ENCODE measurements around the gene ZNF605.

GRCh38 chr12:132936163-132936562 is 19.9 kb downstream of the ZNF605 start:
- TF ChIP-seq POLR2A (IDR thresholded peaks at IDR 0.05; ENCODE audit: control extremely low read depth in 1 of 2, low read depth in 2 of 2, low read length in 2 of 2) (no peak), CTCF (IDR thresholded peaks at IDR 0.05; ENCODE audit: control extremely low read depth in 1 of 3, insufficient read depth in 1 of 3, low read depth in 1 of 3, low read length in 3 of 3) (no peak), ZNF274 (IDR thresholded peaks at IDR 0.05; ENCODE audit: borderline replicate concordance, extremely low read depth, low read length) (no peak), PHF8 (conservative IDR thresholded peaks at IDR 0.05; ENCODE audit: low read depth, low read length) (no peak), RAD21 (IDR thresholded peaks at IDR 0.05 in 1 of 2, conservative IDR thresholded peaks at IDR 0.05 in 1 of 2; ENCODE audit: low read depth in 2 of 2, low read length in 2 of 2) (no peak)
